GM23338 (cell line): ENCODE data around the gene STING1. TPM values are rescaled to one million over a fixed set of nuclear protein-coding genes. Genes with fewer than 3 reads are reported as not detected.
"Not testable (repeated sequence)": the region's sequence is repeated elsewhere in the genome, so short reads cannot be mapped to it uniquely, and the experiment has no call there.

Source experiments
- ATAC-seq: fragments of 200-7000 bp; cut with Tn5 transposase; 3 replicates; pipeline ENCODE4 v1.9.1; 2020
- DNase-seq: peaks from one replicate; pipeline ENCODE4 v3.0.0-alpha.2; 2015; ENCODE audit warnings: low spot score
- H2AFZ ChIP-seq: fragments of 200-600 bp; sonication (generic); 2 replicates; pipeline ENCODE4 v1.8.0; 2016; ENCODE audit warnings: antibody characterized with exemption, mild to moderate bottlenecking, moderate library complexity
- H3F3A ChIP-seq: fragments of 200-600 bp; sonication (generic); replicated peaks from 2 replicates; pipeline ENCODE4 v1.8.0; 2017; ENCODE audit warnings: antibody characterized with exemption, mixed run types, low read depth
- H3K27ac ChIP-seq: fragments of 200-600 bp; sonication (generic); 2 replicates; pipeline ENCODE4 v1.6.1; 2016; ENCODE audit warnings: low read depth
- H3K27me3 ChIP-seq: fragments of 200-600 bp; sonication (generic); 2 replicates; pipeline ENCODE4 v1.8.0; 2016; ENCODE audit warnings: mild to moderate bottlenecking, mixed run types, moderate library complexity; ENCODE audit not compliant: insufficient read depth
- H3K36me3 ChIP-seq: fragments of 200-600 bp; sonication (generic); 2 replicates; pipeline ENCODE4 v1.8.0; 2016; ENCODE audit warnings: mild to moderate bottlenecking; ENCODE audit not compliant: insufficient read depth
- H3K4me1 ChIP-seq: fragments of 200-600 bp; sonication (generic); 2 replicates; pipeline ENCODE4 v1.8.0; 2016; ENCODE audit warnings: mild to moderate bottlenecking, moderate library complexity; ENCODE audit not compliant: insufficient read depth
- H3K4me2 ChIP-seq: fragments of 200-600 bp; sonication (generic); 2 replicates; pipeline ENCODE4 v1.7.1; 2017; ENCODE audit warnings: mixed run types
- H3K4me3 ChIP-seq: fragments of 200-600 bp; sonication (generic); 2 replicates; pipeline ENCODE4 v1.6.1; 2016; ENCODE audit warnings: mixed run types
- H3K79me2 ChIP-seq: fragments of 200-600 bp; sonication (generic); replicated peaks from 2 replicates; pipeline ENCODE4 v1.8.0; 2017; ENCODE audit warnings: mild to moderate bottlenecking; ENCODE audit not compliant: insufficient read depth
- H3K9me2 ChIP-seq: fragments of 200-600 bp; sonication (generic); 2 replicates; pipeline ENCODE4 v1.8.0; 2017; ENCODE audit not compliant: insufficient read depth
- H4K20me1 ChIP-seq: fragments of 200-600 bp; sonication (generic); replicated peaks from 2 replicates; pipeline ENCODE4 v1.8.0; 2017; ENCODE audit warnings: mild to moderate bottlenecking; ENCODE audit not compliant: insufficient read depth
- H3K27ac Mint-ChIP-seq: 2 replicates; pipeline ENCODE4 v1.8.0; 2020; ENCODE audit warnings: inconsistent platforms, mild to moderate bottlenecking, moderate library complexity, mixed read lengths
- H3K27me3 Mint-ChIP-seq: 3 replicates; pipeline ENCODE4 v1.8.0; 2022; ENCODE audit warnings: low read depth, mild to moderate bottlenecking, moderate library complexity, mixed read lengths, inconsistent platforms; ENCODE audit not compliant: insufficient read depth, poor library complexity
- H3K36me3 Mint-ChIP-seq: 3 replicates; pipeline ENCODE4 v1.8.0; 2021; ENCODE audit warnings: low read depth, mild to moderate bottlenecking, inconsistent platforms, moderate library complexity, mixed read lengths
- H3K4me1 Mint-ChIP-seq: 3 replicates; pipeline ENCODE4 v1.8.0; 2020; ENCODE audit warnings: mild to moderate bottlenecking, inconsistent platforms, mixed read lengths
- H3K4me3 Mint-ChIP-seq: 3 replicates; pipeline ENCODE4 v1.8.0; 2021; ENCODE audit warnings: moderate library complexity, mild to moderate bottlenecking, inconsistent platforms, mixed read lengths
- H3K9me3 Mint-ChIP-seq: 3 replicates; pipeline ENCODE4 v1.8.0; 2020; ENCODE audit warnings: moderate library complexity, mild to moderate bottlenecking, inconsistent platforms, mixed read lengths
- polyA plus RNA-seq: library from polyadenylated mRNA; unstranded; fragments of >200 nt; fragmentation: Nextera tagmentation; extraction: Ambion mirVana; gene quantifications from 2 replicates; pipeline ENCODE4 v1.2.1, GENCODE V29; 2016
- total RNA-seq: library from RNA; depleted of rRNA; stranded (reverse); fragments of >200 nt; shearing (Covaris generic); gene quantifications from 2 replicates; pipeline ENCODE4 v1.2.3, GENCODE V29; 2014
- TF ChIP-seq, protein P1 (sequence below): fragments of 250-450 bp; sonication (Bioruptor Pico); IDR thresholded peaks from 2 replicates; pipeline ENCODE4 v1.5.0; 2020; ENCODE audit warnings: mild to moderate bottlenecking, moderate library complexity
- TF ChIP-seq, protein P2 (sequence below): IDR thresholded peaks from 2 replicates; pipeline ENCODE4 v1.6.1; 2016; ENCODE audit warnings: antibody characterized with exemption

Gene STING1
- total and polyA plus RNA-seq, 2 experiments from 2014 or later, result 0.66 TPM; not detected in 1

DNA sequence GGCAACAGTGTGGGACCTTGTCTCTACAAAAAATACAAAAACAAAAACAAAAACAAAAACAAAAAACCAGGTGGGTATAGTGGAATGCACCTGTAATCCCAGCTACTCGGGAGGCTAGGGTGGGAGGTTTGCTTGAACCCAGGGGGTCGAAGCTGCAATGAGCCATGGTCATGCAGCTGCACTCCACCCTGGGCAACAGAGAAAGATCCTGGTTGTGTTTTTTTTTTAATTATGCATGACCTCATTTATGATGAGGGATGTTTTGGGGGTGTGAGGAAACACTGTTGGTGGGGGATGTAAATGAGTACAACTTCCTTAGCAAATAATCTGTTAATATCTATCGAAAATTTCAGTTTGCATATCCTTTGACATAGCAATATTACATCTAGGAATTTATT, 49.2 kb upstream of the STING1 start (continued):
- TF ChIP-seq, protein P1, sequence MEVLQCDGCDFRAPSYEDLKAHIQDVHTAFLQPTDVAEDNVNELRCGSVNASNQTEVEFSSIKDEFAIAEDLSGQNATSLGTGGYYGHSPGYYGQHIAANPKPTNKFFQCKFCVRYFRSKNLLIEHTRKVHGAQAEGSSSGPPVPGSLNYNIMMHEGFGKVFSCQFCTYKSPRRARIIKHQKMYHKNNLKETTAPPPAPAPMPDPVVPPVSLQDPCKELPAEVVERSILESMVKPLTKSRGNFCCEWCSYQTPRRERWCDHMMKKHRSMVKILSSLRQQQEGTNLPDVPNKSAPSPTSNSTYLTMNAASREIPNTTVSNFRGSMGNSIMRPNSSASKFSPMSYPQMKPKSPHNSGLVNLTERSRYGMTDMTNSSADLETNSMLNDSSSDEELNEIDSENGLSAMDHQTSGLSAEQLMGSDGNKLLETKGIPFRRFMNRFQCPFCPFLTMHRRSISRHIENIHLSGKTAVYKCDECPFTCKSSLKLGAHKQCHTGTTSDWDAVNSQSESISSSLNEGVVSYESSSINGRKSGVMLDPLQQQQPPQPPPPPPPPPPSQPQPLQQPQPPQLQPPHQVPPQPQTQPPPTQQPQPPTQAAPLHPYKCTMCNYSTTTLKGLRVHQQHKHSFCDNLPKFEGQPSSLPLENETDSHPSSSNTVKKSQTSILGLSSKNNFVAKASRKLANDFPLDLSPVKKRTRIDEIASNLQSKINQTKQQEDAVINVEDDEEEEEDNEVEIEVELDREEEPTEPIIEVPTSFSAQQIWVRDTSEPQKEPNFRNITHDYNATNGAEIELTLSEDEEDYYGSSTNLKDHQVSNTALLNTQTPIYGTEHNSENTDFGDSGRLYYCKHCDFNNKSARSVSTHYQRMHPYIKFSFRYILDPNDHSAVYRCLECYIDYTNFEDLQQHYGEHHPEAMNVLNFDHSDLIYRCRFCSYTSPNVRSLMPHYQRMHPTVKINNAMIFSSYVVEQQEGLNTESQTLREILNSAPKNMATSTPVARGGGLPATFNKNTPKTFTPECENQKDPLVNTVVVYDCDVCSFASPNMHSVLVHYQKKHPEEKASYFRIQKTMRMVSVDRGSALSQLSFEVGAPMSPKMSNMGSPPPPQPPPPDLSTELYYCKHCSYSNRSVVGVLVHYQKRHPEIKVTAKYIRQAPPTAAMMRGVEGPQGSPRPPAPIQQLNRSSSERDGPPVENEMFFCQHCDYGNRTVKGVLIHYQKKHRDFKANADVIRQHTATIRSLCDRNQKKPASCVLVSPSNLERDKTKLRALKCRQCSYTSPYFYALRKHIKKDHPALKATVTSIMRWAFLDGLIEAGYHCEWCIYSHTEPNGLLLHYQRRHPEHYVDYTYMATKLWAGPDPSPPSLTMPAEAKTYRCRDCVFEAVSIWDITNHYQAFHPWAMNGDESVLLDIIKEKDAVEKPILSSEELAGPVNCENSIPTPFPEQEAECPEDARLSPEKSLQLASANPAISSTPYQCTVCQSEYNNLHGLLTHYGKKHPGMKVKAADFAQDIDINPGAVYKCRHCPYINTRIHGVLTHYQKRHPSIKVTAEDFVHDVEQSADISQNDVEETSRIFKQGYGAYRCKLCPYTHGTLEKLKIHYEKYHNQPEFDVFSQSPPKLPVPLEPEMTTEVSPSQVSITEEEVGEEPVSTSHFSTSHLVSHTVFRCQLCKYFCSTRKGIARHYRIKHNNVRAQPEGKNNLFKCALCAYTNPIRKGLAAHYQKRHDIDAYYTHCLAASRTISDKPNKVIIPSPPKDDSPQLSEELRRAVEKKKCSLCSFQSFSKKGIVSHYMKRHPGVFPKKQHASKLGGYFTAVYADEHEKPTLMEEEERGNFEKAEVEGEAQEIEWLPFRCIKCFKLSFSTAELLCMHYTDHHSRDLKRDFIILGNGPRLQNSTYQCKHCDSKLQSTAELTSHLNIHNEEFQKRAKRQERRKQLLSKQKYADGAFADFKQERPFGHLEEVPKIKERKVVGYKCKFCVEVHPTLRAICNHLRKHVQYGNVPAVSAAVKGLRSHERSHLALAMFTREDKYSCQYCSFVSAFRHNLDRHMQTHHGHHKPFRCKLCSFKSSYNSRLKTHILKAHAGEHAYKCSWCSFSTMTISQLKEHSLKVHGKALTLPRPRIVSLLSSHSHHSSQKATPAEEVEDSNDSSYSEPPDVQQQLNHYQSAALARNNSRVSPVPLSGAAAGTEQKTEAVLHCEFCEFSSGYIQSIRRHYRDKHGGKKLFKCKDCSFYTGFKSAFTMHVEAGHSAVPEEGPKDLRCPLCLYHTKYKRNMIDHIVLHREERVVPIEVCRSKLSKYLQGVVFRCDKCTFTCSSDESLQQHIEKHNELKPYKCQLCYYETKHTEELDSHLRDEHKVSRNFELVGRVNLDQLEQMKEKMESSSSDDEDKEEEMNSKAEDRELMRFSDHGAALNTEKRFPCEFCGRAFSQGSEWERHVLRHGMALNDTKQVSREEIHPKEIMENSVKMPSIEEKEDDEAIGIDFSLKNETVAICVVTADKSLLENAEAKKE (CRISPR knock-in tag), result no peak
- TF ChIP-seq, protein P2, sequence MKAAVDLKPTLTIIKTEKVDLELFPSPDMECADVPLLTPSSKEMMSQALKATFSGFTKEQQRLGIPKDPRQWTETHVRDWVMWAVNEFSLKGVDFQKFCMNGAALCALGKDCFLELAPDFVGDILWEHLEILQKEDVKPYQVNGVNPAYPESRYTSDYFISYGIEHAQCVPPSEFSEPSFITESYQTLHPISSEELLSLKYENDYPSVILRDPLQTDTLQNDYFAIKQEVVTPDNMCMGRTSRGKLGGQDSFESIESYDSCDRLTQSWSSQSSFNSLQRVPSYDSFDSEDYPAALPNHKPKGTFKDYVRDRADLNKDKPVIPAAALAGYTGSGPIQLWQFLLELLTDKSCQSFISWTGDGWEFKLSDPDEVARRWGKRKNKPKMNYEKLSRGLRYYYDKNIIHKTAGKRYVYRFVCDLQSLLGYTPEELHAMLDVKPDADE, result no peak

DNA sequence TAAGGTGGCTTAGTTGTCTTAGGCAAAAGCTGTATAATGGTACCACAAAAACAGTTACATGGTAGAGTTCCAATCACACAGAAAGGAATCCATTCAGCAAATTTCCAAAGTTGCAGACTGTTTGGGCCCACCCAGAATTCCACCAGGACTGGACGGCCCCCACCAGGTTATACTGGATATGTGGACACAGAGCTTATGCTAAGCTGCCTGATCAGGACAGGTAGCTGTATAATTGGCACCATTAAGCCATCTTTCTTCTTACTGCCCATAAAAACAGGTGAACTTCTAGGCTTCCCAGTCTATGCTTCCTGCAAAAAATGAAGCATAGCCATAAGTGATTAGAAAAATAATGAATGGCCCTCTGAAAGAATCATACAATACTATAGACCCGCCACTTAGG, 47.5 kb upstream of the STING1 start:
- not testable (repeated sequence) for H3K36me3 ChIP-seq, H3F3A ChIP-seq, H3K27ac Mint-ChIP-seq, H3K27ac ChIP-seq, ATAC-seq, H3K4me3 Mint-ChIP-seq, H3K4me3 ChIP-seq, DNase-seq, H3K27me3 Mint-ChIP-seq, H3K79me2 ChIP-seq, H2AFZ ChIP-seq, H3K9me2 ChIP-seq, H3K4me2 ChIP-seq, H4K20me1 ChIP-seq, H3K27me3 ChIP-seq
- peaks cover 21% of the 10 kb centered on the region for H3K9me3 Mint-ChIP-seq
- H3K4me1 Mint-ChIP-seq, result peaks cover 37% of the 10 kb centered on the region
- H3K4me1 ChIP-seq, result peaks cover 39% of the 10 kb centered on the region
- H3K36me3 Mint-ChIP-seq, result peaks cover 15% of the 10 kb centered on the region; the same call in 1 of the 3 replicates

DNA sequence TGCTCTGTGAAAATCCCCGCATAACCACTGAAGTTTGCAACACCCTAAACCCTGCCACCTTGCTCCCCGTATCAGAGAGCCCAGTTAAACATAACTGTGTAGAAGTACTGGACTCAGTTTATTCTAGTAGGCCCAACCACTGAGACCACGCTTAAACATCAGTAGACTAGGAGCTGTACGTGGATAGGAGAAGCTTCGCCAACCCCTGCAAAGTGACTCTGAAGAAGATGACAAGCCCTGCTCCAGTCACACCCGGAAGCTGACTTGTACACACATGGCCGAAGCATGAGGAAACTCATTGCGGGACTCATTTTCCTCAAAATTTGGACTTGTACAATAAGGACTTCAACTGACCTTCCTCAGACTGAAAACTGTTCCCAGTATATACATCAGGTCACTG, 46.1 kb upstream of the STING1 start:
- Mint-ChIP-seq H3K36me3 (peaks cover 15% of the 10 kb centered on the region; the same call in 1 of the 3 replicates), H3K4me1 (peaks cover 49% of the 10 kb centered on the region), H3K9me3 (peaks cover 21% of the 10 kb centered on the region)
- Histone ChIP-seq H3K4me2 (peak overlapping the region; percentile 58), H3K4me1 (peaks cover 47% of the 10 kb centered on the region)
- not testable (repeated sequence) for H3K27me3 Mint-ChIP-seq, H3K27ac ChIP-seq, H3K27me3 ChIP-seq, H3K79me2 ChIP-seq, H3K27ac Mint-ChIP-seq, H3K4me3 ChIP-seq, H3K36me3 ChIP-seq, H4K20me1 ChIP-seq, ATAC-seq, H3K4me3 Mint-ChIP-seq, H3F3A ChIP-seq, H2AFZ ChIP-seq, DNase-seq, H3K9me2 ChIP-seq

DNA sequence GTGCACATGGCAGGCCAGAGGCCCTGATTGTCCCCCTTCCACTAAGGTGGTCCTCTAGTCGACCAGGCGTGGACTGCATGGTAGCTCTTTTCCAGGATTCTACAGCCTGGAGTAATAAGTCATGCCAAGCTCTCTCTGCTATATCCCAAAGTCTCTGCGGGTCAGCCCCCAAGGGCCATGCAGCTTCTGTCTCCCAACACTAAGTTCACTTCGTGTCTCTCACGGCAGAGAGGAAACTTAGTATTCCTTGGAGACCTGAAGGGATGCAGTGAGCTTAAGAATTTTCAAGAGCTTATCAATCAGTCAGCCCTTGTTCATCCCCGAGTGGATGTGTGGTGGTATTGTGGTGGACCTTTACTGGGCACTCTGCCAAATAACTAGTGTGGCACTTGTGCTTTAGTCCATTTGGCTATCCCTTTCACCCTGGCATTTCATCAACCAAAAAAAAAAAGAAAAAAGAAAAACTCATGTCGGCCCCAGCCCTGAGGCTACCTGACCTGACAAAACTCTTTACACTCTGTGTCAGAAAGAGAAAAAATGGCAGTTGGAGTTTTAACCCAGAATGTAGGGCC, 45.4 kb upstream of the STING1 start:
- H3F3A ChIP-seq, ATAC-seq, DNase-seq, H3K36me3 ChIP-seq, H4K20me1 ChIP-seq, H3K27me3 Mint-ChIP-seq, H3K79me2 ChIP-seq, H3K27ac Mint-ChIP-seq, H3K4me3 ChIP-seq, H3K9me2 ChIP-seq, H3K27me3 ChIP-seq, H3K27ac ChIP-seq: not testable (repeated sequence)
- Mint-ChIP-seq H3K36me3 (peaks cover 15% of the 10 kb centered on the region; the same call in 1 of the 3 replicates), H3K4me3 (peak overlapping the region; percentile 50; the same call in 1 of the 3 replicates), H3K4me1 (peaks cover 55% of the 10 kb centered on the region), H3K9me3 (peaks cover 21% of the 10 kb centered on the region)
- Histone ChIP-seq H3K4me2 (peak overlapping the region; percentile 58), H2AFZ (peak overlapping the region; percentile 15; the same call in 1 of the 2 replicates), H3K4me1 (peaks cover 54% of the 10 kb centered on the region)

DNA sequence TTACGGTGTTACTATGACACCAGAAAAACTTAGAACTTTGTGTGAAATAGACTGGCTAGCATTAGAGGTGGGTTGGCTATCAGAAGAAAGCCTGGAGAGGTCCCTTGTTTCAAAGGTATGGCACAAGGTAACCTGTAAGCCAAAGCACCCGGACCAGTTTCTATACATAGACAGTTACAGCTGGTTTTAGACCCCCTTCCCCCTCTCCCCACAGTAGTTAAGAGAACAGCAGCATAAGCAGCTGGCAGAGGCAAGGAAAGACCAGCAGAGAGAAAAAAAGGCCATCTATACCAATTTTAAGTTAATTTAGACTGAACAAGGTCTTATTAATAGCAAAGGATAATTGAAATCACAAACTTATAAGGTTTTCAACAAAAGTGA, 44.5 kb upstream of the STING1 start:
- H3K79me2 ChIP-seq, H3K27me3 ChIP-seq, H3K27ac ChIP-seq, H2AFZ ChIP-seq, H3K9me2 ChIP-seq, H3K4me3 ChIP-seq, ATAC-seq, H4K20me1 ChIP-seq, DNase-seq, H3K27ac Mint-ChIP-seq, H3K36me3 ChIP-seq: not testable (repeated sequence)
- Mint-ChIP-seq H3K9me3 (peaks cover 22% of the 10 kb centered on the region), H3K4me3 (peak overlapping the region; percentile 11; the same call in 1 of the 3 replicates), H3K4me1 (peaks cover 58% of the 10 kb centered on the region), H3K36me3 (peaks cover 15% of the 10 kb centered on the region; the same call in 1 of the 3 replicates), H3K27me3 (peaks cover 14% of the 10 kb centered on the region)
- Histone ChIP-seq H3K4me2 (peak overlapping the region; percentile 71; the same call in 1 of the 2 replicates), H3F3A (peaks cover 15% of the 10 kb centered on the region), H3K4me1 (peaks cover 62% of the 10 kb centered on the region)
